OCI-LY7 (cell line): Measurements from ENCODE around the gene ELMO1.

Experiments
- CTCF ChIP-seq: fragments of 200-600 bp; sonication (generic); conservative IDR thresholded peaks from 2 replicates; pipeline ENCODE4 v1.5.1; 2014; ENCODE audit warnings: mild to moderate bottlenecking, antibody characterized with exemption, low read length, moderate library complexity, mixed read lengths
- EZH2phosphoT487 ChIP-seq: fragments of 200-600 bp; sonication (generic); IDR thresholded peaks from 2 replicates; pipeline ENCODE4 v1.6.1; 2018; ENCODE audit warnings: low read depth, borderline replicate concordance, mild to moderate bottlenecking, mixed run types, antibody characterized with exemption, low read length, moderate library complexity, mixed read lengths

- TF ChIP-seq CTCF (no peak), EZH2phosphoT487 (no peak)
These were observed 39.2 kb downstream of the ELMO1 start for GRCh38 chr7:37409461-37409860.
